Endometrial microvascular endothelial cells (primary cell): Measurements from ENCODE around the gene ZNF683. TPM values are rescaled to one million over a fixed set of nuclear protein-coding genes. Genes with fewer than 3 reads are reported as not detected.

Experiments used
- in situ Hi-C: cut with HindIII; loops from 2 replicates; pipeline ENCODE4 v1.10.0; 2017; ENCODE audit warnings: low sequenced_read_pairs, low pct_unique_long_range_greater_than_20kb; ENCODE audit errors: inconsistent ontology term
- total RNA-seq: library from RNA; depleted of rRNA; stranded (reverse); fragments of >200 nt; gene quantifications from one replicate; pipeline ENCODE4 v1.2.3, GENCODE V29; 2015; ENCODE audit errors: inconsistent ontology term

ZNF683 gene
- total RNA-seq, 1 donor from 2014 or later = not detected

DNA sequence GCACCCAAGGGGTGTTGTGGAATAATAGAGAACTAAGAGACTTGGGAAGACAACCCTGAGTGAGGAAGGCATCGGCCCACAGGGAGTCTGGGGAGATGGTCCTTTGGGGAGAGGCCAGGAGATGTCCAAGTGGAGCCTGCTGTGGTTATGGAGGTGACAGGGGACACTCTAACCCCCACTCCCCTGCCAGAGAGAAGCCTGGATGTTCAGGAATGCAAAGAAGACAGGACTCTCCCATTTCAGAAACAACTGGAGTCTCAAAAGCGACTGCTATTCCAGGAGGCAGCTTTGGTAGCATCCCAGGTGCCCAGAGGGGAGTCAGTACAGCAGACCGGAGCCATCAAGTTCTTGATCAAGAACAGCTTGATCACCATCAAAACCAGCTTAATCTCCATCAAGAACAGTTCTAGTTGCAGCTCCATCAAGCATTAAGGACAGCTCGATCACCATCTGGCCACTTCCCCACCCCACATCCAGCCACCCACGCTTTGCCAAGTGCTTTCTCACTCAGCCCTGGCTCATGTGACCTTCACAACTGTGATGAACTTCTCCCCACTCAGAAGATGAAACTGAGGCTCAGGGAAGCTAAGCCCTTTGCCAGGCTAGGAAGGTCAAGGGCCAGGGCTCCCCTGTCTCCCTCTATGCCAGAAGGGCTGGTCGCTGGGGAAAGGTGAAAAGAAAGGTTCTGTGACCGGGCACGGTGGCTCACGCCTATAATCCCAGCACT, 54.0 kb downstream of the ZNF683 start:
- in situ Hi-C loops = no loop called here

GRCh38 chr1:26317612-26318337, 54.8 kb downstream of the ZNF683 start, which contains the start of gene CD52:
CD52 (plus strand) TSS chr1:26317958; CDS start chr1:26318018, 60 bp downstream.
- in situ Hi-C loops = no loop called here

GRCh38 chr1:26317146-26317545, 55.4 kb downstream of the ZNF683 start:
- in situ Hi-C loops = no loop called here

- in situ Hi-C loops = no loop called here
These were observed 56.4 kb downstream of the ZNF683 start for GRCh38 chr1:26315874-26316850.

GRCh38 chr1:26314501-26314900, 58.0 kb downstream of the ZNF683 start:
- in situ Hi-C loops = no loop called here

Other genes with a start within 250 kb of the ZNF683 start
- gene FAM110D, start 213.7 kb downstream of the ZNF683 start, total RNA-seq = 1.1 TPM
- not detected for gene C1orf232, start 203.8 kb downstream of the ZNF683 start, total RNA-seq
- 49.0 TPM for gene ZNF593, start 202.8 kb downstream of the ZNF683 start, total RNA-seq
- gene ZNF593OS, start 200.9 kb downstream of the ZNF683 start, total RNA-seq = not detected
- not detected for gene CNKSR1, start 195.3 kb downstream of the ZNF683 start, total RNA-seq
- gene CATSPER4, start 182.1 kb downstream of the ZNF683 start, total RNA-seq = not detected
- 11.7 TPM for gene CEP85, start 138.6 kb downstream of the ZNF683 start, total RNA-seq
- gene SH3BGRL3, start 92.7 kb downstream of the ZNF683 start, total RNA-seq = 165 TPM
- gene UBXN11, start 66.1 kb downstream of the ZNF683 start, total RNA-seq = 2.6 TPM
- gene CD52, start 54.8 kb downstream of the ZNF683 start, total RNA-seq = not detected
- gene CRYBG2, start 18.6 kb downstream of the ZNF683 start, total RNA-seq = not detected
- not detected for gene LIN28A, start 38.1 kb upstream of the ZNF683 start, total RNA-seq
- 65.2 TPM for gene DHDDS, start 59.6 kb upstream of the ZNF683 start, total RNA-seq
- 460 TPM for gene HMGN2, start 99.7 kb upstream of the ZNF683 start, total RNA-seq
- 31.8 TPM for gene RPS6KA1, start 157.0 kb upstream of the ZNF683 start, total RNA-seq